HK-2 (cell line): ENCODE results near the gene SEPTIN8.
A peak's percentile ranks its signal among the peaks of the same experiment; 100 is the strongest.

Experiments
- DNase-seq: peaks from one replicate; pipeline ENCODE4 v3.0.0-alpha.2; 2018; ENCODE audit not compliant: unreplicated experiment

Gene SEPTIN8

GRCh38 chr5:132782101-132782500, 5.1 kb upstream of the SEPTIN8 start:
- no peak for DNase-seq

GRCh38 chr5:132781029-132781428, 4.0 kb upstream of the SEPTIN8 start:
- DNase-seq: no peak

GRCh38 chr5:132780577-132780976, 3.5 kb upstream of the SEPTIN8 start:
- no peak for DNase-seq

DNA sequence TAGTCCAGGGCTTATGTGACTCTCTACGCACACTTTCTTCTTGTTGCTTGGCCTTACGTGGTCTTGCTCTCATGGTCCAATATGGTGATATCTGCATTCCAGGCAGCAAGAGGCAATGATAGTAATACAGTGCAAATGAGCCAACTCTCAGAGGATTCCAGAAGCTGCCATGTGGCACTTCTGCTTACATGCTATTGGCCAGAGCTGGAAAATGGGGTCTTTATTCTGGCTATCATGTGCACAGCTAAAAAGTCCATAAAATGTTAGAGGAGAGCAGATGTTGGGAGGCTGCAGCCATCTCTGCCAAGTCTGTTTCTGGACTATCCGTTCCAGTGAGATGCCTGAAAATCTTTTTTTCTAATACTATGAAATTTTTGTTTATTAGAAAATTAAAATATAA, 2.9 kb upstream of the SEPTIN8 start:
- DNase-seq: no peak

- DNase-seq: no peak
These were observed 1.8 kb upstream of the SEPTIN8 start for GRCh38 chr5:132778856-132779255.

DNA sequence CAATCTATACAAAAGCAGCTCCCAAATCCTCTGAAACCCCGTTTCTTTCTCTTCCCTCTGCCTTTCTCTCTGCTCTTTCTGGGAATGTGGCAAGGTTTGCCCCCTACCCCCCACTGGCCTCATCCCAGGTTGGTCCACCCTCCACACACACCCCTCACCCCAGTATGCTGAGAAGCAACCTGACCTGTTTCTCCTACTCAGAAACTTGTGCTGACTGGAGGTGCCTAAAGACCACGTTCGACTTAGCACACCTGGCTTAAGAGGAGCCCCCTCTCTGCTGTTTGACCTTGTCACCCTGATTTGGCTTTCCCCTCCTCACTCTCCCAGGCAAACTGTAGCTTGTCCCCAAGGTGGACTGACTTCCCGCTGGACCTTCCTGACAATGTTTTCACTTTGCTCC, 1.1 kb upstream of the SEPTIN8 start:
- DNase-seq: no peak

DNA sequence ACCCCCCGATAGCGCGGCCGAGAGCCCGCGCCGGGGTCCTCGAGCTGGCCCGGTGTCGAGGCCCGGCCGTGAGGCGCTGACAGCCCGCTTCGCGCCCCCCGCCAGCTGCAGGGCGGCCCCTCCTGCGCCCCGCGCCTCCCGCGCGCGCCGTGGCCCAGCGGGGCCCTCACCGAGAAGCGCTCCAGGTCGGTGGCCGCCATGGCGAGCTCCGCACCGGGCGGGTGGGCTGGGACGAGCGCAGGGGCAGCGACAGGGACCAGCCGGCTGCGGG, 166 bp downstream of the SEPTIN8 start:
- DNase-seq: no peak

- peak; percentile 45 for DNase-seq
These were observed 705 bp downstream of the SEPTIN8 start for GRCh38 chr5:132776131-132776937.

DNA sequence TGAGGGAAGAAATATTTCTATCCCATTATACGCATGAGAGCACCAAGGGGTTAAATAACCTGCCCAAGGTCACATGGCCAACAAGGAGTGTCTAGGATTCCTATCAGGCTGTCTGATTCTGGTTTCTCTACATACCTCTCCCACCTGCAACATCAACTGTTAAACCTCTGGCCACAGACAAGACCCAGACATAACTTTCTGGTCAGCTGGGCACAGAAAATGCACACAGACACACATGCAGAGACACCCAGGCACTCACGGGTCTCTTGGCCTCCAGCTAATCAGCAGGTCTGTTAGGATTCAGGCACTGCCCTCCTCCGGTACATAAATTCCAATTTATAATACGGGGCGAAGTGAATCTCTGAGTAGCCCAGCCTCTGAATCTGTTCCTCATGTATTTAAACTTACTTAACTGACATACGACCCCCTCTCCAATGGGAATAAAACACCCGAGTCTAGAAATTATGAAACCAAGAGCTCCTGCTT, 1.5 kb downstream of the SEPTIN8 start:
- peak; percentile 41 for DNase-seq

DNA sequence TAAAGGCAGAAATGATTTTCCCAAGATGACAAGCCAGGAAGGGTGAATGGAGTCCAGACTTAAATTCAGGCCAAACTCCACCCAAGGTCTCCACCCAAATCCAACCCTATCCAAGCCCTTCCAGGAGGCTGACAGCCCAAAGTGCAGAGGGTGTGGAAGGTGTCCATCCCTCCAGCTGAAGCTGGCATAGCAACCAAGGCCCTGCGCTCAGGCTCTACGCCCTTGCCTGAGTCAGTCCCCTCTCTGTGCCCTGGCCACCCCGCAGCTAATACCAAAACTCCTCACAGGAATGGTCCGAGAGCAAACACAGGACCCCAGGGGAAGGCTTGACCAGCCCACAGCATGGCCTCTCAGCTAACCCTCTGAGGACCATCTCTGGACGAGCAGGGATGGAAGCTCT, 2.1 kb downstream of the SEPTIN8 start:
- no peak for DNase-seq

DNA sequence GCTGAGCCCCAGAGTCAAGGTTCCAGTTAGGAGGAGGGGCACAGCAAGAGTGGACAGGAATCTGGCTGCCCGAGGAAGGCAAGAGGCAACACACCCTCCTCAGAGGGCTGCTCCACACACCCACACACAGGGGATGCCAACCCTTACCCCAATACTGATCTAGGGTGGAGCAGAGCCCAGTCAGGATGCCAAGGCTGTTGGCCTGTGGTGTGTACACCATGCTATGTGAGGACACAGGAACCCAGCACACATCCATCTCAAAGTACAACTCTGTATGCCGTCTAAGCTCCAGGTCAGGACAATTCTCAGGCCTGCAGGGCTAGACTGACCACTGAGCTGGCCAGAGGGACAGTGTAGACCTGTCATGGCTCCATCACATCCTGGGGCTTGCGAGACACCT, 2.6 kb downstream of the SEPTIN8 start:
- DNase-seq: no peak

DNA sequence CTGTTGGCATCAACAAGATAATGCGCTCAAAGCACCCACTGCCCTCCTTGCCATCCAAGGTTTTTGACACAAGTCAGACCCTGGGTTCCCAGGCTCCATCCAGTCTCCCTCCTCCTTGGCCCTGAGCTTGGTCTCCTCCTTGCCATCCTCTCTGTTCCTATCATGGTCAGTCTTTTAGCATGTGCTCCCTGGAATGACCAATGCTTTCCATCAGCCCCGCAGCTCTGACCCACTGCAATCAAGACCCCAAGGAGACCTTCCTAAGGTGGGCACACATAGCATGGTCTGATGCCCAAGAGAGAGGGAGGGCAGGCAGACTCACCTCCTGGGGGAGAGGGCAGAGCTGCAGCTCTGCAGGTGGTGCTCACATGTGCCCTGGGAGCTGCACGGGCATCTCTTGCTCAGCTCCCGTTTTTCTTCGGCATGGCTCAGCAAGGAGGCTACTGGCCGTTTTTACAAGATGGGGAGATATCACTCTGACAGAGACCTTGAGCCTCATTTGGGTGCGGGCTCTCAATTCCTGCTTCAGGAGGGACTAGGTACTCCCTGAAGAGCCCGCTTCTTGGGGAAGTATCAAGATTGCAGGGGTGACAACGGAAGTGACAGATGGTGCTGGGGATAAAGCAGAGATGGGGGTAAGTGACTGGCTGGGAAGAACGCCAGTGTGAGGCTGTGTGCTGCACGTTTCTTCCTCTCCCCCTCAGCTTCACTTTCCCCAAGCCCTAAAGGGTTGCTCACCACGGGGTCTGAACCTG, 3.3 kb downstream of the SEPTIN8 start:
- DNase-seq: no peak

DNA sequence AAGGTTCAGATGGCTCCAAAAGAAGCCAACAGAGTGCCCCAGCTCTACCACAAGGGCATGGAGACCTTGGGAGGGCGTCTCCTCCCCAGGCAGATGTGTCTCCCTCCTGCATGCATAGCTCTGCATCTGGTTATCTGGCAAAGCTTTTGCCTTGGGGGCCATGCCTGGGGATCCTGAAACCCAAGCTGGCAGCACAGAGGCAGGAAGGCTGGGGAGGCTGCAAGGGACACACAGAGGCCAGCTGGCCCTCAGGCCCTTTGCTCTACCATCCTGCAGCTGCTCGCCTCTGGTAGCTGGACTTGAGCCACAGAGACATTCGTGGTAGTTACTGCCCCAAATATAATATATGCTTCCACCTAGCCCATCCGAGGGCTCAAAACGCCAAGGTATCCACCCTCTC, 3.9 kb downstream of the SEPTIN8 start:
- no peak for DNase-seq

- no peak for DNase-seq
These were observed 4.6 kb downstream of the SEPTIN8 start for GRCh38 chr5:132772291-132773070.

GRCh38 chr5:132771503-132771998, 5.5 kb downstream of the SEPTIN8 start:
- peak; percentile 50 for DNase-seq

- no peak for DNase-seq
These were observed 6.4 kb downstream of the SEPTIN8 start for GRCh38 chr5:132770476-132771159.

DNA sequence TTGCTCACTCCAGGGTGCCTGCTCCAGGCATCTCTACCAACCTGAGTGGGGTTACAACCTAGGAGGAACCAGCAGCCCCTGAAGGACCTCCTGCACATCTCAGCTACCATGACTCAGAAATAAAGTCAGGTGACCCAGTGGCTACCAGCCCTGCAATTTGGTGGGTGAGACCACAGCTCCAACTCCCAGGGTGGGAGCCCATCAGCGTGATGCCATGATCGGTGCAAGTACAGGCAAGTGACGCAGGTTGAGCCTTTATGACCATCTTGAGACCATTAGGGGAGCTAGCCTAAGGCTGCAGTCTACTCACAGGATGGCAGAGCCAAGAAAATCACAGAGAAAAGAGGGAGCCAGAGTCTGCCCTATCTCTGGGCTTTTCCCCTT, 8.6 kb downstream of the SEPTIN8 start:
- no peak for DNase-seq

DNA sequence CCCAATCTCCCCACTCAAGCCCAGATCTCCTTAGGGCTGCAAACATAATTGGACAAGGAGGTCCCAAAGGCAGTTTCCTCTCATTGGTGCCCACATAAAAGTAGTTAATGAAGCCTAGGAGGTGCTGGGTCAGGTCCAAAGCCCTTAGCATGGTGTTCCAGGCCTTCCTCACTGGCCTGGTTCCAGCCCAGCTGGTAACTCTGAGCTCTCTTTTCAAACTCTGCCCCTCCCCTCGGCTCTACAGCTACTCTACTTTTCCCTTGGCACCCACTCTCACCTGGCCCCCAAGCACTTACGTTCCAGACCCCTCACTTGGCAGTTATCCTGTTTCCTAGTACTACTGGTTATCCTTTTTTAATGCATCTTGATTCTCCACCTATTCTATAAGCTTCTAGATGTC, 9.9 kb downstream of the SEPTIN8 start:
- no peak for DNase-seq

GRCh38 chr5:132766806-132767055, 10.3 kb downstream of the SEPTIN8 start:
- DNase-seq: no peak

DNA sequence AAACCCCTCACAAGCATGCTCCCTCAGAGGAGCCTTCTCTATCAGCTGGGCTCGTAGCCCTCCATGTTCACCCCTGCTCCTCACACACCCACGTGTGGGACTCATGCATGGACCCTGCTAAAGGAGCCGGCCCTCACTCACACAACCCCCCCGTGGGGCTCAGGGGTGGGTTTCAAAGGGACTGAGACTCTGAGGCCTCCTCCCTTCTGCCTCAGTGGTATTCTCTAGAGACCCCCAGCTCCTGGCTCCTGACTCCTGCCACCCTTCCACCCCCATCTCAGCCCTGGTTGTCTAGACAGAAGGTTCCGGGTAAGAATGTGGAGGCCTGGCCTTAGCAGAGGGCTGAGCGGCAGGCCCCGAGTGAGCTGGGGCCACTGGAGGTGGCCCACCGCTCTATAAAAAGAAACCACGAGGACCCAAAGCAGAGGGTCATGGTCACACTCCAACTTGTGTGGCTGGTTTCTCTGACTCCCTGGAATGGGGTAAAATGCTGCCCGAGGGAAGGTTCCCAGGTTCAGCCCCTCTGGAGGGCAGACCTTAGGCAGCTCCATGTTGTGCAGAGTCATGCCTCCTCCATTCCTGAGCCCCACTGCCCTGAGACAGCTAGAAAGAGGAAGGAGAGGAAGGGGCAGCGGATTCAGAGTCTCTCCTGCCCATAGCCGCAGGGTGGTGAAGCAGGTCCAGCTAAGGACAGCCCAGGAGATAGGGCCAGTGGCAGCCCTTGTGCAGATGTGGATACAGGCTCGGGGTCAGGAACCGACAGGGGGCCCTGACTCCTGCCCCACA, 10.8 kb downstream of the SEPTIN8 start:
- DNase-seq: no peak

DNA sequence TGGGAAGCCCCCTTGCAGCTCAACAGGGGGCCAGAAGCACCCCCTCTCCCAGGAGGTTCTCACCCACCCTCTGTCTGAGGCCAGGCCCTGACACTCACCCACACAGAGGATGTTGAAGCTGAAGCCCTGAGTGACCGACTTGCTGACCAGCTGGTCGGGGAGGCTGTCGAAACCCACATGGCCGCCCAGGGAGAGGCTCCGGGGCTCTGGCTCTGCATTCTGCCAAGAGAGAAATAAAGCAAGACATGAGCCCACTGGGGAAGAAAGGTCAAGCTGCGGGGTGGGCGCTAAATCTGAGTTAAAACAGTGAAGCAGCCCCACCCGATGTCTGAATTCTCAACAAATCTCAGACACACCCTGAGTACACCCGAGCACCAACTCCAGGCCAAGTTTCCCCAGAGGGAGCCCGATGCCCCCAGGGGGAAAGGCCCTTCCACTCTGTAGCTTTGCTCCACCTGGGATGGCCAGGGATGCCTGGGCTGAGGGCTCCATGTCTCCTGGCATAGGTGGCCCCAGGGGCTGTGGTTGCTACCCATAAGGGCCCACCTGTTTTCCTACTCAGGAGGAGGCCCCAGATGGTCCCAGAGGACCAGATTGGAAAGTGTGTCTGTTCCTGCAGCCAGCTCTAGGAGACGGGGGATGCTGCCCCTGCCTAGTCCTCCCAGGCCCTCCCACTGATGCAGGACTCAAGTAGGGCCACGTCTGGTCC, 11.6 kb downstream of the SEPTIN8 start:
- no peak for DNase-seq
